Measurements from ENCODE around the gene RSRC1. TPM values are rescaled to one million over a fixed set of nuclear protein-coding genes. Genes with fewer than 3 reads are reported as not detected.

RSRC1 gene
- polyA plus RNA-seq, 2 donors, result 10.9 to 12.3 TPM

DNA sequence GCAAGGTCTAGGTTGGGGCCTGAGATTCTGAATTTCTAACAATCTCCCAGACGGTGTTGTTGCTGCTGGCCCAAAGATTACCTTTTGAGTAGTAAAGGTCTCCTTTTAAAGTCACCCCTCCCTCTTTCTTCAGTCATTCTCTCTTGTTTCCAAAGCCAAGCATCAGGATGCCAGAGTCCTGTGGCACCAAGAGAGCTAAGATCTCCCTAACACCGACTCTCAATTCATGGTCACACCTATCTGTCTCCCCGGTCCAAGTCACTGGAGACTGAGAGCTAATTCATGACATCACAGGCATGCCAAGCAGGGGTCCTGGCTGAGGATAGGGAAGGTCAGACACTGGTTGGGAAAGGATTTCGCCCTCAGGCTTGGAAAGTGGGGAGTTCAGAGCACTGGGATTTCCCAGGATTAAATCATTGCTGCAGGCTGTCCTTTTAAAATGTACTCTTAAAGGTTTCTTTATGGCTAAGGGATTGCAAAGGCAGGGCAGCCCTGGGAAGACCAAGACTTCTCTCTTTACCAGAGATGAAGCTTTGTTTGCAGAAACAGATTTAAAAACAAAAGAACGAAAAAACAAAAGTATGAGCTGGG is 11.0 kb upstream of the RSRC1 start:
- peaks cover 3 to 55% of the 10 kb centered on the region in 2 donors for H3K27me3 ChIP-seq (ENCODE audit: control insufficient read depth in 1 of 2, insufficient read depth in 2 of 2, low read length in 2 of 2)
- H3K27ac ChIP-seq (ENCODE audit: low read depth in 2 of 2, low read length in 1 of 2), result no peak overlapping the region
- peaks cover 2 to 10% of the 10 kb centered on the region in 2 donors for H3K9me3 ChIP-seq (ENCODE audit: control insufficient read depth in 2 of 2, insufficient read depth in 1 of 2, low read depth in 1 of 2, low read length in 1 of 2)
- H3K36me3 ChIP-seq (ENCODE audit: control insufficient read depth in 2 of 2, insufficient read depth in 2 of 2, low read length in 1 of 2), result no peaks in the 10 kb centered on the region
- H3K4me3 ChIP-seq (ENCODE audit: low read depth in 1 of 2, low read length in 2 of 2), result no peak overlapping the region
- peaks cover 0 to 16% of the 10 kb centered on the region in 2 donors for H3K4me1 ChIP-seq (ENCODE audit: control insufficient read depth in 2 of 2, insufficient read depth in 2 of 2, low read length in 1 of 2)
- WGBS, 2 donors, result 8 to 12% methylated on average over 5 of the region's 5 CpGs

DNA sequence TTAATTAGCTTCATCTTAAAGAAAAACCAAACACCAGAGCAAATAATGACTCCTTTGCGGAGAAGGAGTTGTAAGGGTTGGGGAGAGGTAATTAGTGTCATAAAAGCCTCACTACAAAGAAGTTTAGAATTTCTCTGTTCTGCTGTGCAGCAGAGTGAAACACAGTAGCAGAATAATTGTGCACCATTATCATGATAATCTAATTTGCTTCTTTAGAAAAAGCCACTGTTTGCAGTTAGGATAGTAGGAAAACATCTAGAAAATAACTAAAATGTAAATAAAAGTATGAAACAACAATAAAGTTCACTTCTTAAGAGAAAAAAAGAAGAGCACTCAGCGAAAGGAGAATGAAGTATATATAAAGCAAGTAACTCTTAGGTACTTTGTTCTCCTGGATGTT is 9.2 kb upstream of the RSRC1 start:
- Histone ChIP-seq H3K9me3 (ENCODE audit: control insufficient read depth in 2 of 2, insufficient read depth in 1 of 2, low read depth in 1 of 2, low read length in 1 of 2) (peaks cover 0 to 2% of the 10 kb centered on the region in 2 donors), H3K4me1 (ENCODE audit: control insufficient read depth in 2 of 2, insufficient read depth in 2 of 2, low read length in 1 of 2) (peaks cover 4 to 24% of the 10 kb centered on the region in 2 donors), H3K4me3 (ENCODE audit: low read depth in 1 of 2, low read length in 2 of 2) (no peak overlapping the region), H3K27me3 (ENCODE audit: control insufficient read depth in 1 of 2, insufficient read depth in 2 of 2, low read length in 2 of 2) (peaks cover 3 to 46% of the 10 kb centered on the region in 2 donors), H3K36me3 (ENCODE audit: control insufficient read depth in 2 of 2, insufficient read depth in 2 of 2, low read length in 1 of 2) (no peaks in the 10 kb centered on the region), H3K27ac (ENCODE audit: low read depth in 2 of 2, low read length in 1 of 2) (no peak overlapping the region)
- WGBS, 2 donors, result 26 to 34% methylated on average over 2 of the region's 2 CpGs

DNA sequence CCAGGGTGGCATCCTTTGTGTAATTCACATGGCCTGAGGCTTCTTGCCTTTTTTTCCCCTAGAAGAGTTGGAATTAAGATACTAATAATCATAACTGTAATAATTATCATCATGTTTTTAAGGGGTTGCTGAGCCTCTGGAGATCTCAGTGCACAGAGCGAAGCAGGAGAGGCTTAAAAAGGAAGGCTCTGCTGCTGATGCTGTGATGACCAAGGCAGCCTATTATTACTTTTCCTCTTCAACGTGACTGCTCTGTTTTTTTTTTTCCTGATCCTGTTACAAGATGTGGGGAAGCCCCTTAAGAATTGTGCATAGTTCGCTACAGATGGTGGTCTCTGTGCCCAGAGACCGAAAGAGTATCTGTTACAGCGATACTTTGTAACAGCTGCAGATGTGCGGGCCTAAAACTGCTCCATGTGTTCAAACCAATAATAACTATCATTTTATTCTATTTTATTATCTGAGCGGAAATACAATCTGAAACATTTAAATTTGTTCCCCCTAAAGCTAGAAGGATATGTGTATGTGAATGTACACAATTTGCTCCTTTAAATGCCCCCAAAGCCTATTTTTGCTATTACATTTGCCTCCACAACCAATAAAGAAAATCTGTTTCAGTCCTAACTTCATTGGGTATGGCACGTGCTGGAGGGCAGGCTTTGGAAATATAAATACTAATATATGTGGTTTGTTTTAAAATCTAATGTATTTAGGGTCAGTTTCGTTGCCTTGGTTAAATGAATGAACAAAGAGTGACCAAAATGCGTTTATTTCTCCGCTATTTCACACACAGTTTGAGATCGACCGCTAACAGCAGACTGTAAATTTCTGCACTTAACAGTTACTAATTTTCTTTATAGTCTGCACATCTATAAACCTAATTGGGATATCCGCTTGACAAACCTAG is 8.3 kb upstream of the RSRC1 start:
- H3K36me3 ChIP-seq (ENCODE audit: control insufficient read depth in 2 of 2, insufficient read depth in 2 of 2, low read length in 1 of 2), result no peaks in the 10 kb centered on the region
- peaks cover 3 to 44% of the 10 kb centered on the region in 2 donors for H3K27me3 ChIP-seq (ENCODE audit: control insufficient read depth in 1 of 2, insufficient read depth in 2 of 2, low read length in 2 of 2)
- H3K9me3 ChIP-seq (ENCODE audit: control insufficient read depth in 2 of 2, insufficient read depth in 1 of 2, low read depth in 1 of 2, low read length in 1 of 2), result peaks cover 0 to 2% of the 10 kb centered on the region in 2 donors
- H3K27ac ChIP-seq (ENCODE audit: low read depth in 2 of 2, low read length in 1 of 2), result no peak overlapping the region
- H3K4me1 ChIP-seq (ENCODE audit: control insufficient read depth in 2 of 2, insufficient read depth in 2 of 2, low read length in 1 of 2), result peaks cover 5 to 24% of the 10 kb centered on the region in 2 donors
- 37 to 40% methylated on average over 14 of the region's 14 CpGs for WGBS, 2 donors
- H3K4me3 ChIP-seq (ENCODE audit: low read depth in 1 of 2, low read length in 2 of 2), result no peak overlapping the region

DNA sequence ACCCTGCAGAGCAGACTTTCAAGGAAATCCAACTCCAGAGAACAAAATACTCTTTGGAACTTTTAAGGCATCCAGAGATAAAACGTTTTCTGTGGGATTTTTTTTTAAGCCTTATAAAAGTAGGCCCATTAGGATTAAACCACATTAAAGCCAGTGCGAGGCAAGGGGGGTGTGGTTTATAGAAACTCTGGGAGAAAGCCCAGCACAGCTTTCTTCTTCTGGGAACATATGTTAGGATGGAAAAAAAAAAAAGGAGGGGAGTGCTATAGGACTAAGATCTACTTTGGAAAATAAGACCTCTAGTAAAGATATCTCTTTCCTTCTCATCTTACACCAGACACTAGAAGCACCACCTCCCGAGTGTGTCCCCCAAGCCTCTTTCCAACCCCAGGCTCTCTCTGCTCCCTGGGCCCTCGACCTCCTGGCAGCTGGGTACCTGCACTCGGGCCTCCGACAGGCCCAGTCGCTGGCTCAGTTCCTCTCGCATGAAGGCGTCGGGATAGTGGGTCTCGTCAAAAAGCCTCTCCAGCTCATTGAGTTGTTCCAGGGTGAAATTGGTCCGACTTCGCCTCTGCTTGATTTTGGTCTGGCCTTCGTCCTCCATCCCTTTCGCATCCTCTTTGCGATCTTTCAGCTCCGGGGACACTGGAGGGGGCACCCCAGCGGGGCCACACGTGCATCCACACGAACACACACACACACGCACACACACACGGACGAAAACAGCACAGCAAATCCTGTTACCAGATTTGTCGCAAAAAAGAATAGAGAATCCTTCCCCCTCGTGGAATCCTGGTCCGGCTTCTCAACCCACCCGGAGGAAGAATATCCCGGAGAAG is 7.4 kb upstream of the RSRC1 start:
- Histone ChIP-seq H3K27me3 (ENCODE audit: control insufficient read depth in 1 of 2, insufficient read depth in 2 of 2, low read length in 2 of 2) (peaks cover 3 to 47% of the 10 kb centered on the region in 2 donors), H3K9me3 (ENCODE audit: control insufficient read depth in 2 of 2, insufficient read depth in 1 of 2, low read depth in 1 of 2, low read length in 1 of 2) (peaks cover 0 to 2% of the 10 kb centered on the region in 2 donors), H3K36me3 (ENCODE audit: control insufficient read depth in 2 of 2, insufficient read depth in 2 of 2, low read length in 1 of 2) (no peaks in the 10 kb centered on the region), H3K27ac (ENCODE audit: low read depth in 2 of 2, low read length in 1 of 2) (no peak overlapping the region), H3K4me1 (ENCODE audit: control insufficient read depth in 2 of 2, insufficient read depth in 2 of 2, low read length in 1 of 2) (peaks cover 9 to 28% of the 10 kb centered on the region in 2 donors), H3K4me3 (ENCODE audit: low read depth in 1 of 2, low read length in 2 of 2) (peak overlapping the region in 1 of 2 donors; percentile 43)
- 17 to 18% methylated on average over 28 of the region's 28 CpGs for WGBS, 2 donors

DNA sequence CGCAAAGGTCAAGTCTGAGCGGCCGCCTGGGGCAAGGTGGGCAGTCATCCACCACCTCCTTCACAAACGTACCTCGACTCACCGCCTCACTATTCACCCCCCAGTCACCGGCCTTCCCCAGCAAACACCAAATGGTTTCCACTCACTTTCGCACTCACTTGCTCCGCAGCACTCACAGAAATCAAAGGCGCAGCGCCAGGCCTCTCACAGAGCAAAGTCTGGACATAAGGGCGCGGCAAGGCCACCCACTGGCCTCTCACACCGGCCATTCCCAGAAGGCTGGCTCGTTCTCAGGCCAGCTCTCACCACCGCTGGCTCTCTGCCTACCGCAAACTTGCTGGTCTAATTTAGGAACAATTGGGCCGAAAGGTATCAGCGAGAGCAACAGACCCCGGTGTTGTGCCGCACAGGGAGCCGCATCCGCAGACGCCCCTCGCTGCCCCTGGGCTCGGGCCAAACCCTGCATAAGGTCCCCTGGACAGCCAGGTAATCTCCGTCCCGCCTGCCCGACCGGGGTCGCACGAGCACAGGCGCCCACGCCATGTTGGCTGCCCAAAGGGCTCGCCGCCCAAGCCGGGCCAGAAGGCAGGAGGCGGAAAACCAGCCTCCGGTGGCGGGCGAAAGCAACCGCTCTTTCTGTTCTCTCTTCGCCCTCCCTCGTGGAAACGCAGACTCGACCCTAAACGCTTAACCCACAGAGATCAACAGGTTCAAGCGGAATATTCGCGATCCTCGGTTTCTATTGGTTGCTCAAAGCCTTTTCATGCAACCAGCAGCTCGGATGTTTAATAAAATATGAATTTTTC is 6.6 kb upstream of the RSRC1 start:
- H3K36me3 ChIP-seq (ENCODE audit: control insufficient read depth in 2 of 2, insufficient read depth in 2 of 2, low read length in 1 of 2), result no peaks in the 10 kb centered on the region
- H3K4me1 ChIP-seq (ENCODE audit: control insufficient read depth in 2 of 2, insufficient read depth in 2 of 2, low read length in 1 of 2), result peaks cover 9 to 21% of the 10 kb centered on the region in 2 donors
- WGBS, 2 donors, result 6 to 8% methylated on average over 52 of the region's 52 CpGs
- peaks cover 3 to 38% of the 10 kb centered on the region in 2 donors for H3K27me3 ChIP-seq (ENCODE audit: control insufficient read depth in 1 of 2, insufficient read depth in 2 of 2, low read length in 2 of 2)
- peak overlapping the region in 1 of 2 donors; percentile 43 for H3K4me3 ChIP-seq (ENCODE audit: low read depth in 1 of 2, low read length in 2 of 2)
- H3K9me3 ChIP-seq (ENCODE audit: control insufficient read depth in 2 of 2, insufficient read depth in 1 of 2, low read depth in 1 of 2, low read length in 1 of 2), result peaks cover 0 to 2% of the 10 kb centered on the region in 2 donors
- no peak overlapping the region for H3K27ac ChIP-seq (ENCODE audit: low read depth in 2 of 2, low read length in 1 of 2)

DNA sequence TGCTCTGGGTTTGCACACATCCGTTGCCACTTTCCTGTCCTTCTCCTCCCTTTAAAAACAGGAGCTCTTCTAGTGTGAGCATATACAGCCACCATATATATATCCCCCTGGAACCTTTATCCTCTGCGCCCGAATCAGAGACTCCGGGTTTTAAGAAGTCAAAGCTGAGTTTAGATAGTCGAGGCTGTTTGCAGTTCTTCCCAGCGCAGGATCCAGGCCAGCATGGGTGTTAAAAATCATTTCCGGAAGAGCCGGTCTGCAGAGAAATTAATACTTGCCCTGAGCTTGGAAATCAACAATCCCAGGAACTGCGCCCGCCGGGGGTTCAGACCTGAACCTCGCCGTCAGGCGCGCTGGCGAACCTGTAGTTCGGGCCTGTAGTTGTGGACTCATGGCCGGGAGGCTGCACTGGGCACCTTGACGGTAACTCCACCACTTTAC is 6.0 kb upstream of the RSRC1 start:
- no peak overlapping the region for H3K27ac ChIP-seq (ENCODE audit: low read depth in 2 of 2, low read length in 1 of 2)
- peaks cover 0 to 2% of the 10 kb centered on the region in 2 donors for H3K9me3 ChIP-seq (ENCODE audit: control insufficient read depth in 2 of 2, insufficient read depth in 1 of 2, low read depth in 1 of 2, low read length in 1 of 2)
- peaks cover 3 to 34% of the 10 kb centered on the region in 2 donors for H3K27me3 ChIP-seq (ENCODE audit: control insufficient read depth in 1 of 2, insufficient read depth in 2 of 2, low read length in 2 of 2)
- H3K36me3 ChIP-seq (ENCODE audit: control insufficient read depth in 2 of 2, insufficient read depth in 2 of 2, low read length in 1 of 2), result no peaks in the 10 kb centered on the region
- WGBS, 2 donors, result 17 to 19% methylated on average over 19 of the region's 19 CpGs
- H3K4me1 ChIP-seq (ENCODE audit: control insufficient read depth in 2 of 2, insufficient read depth in 2 of 2, low read length in 1 of 2), result peaks cover 9 to 19% of the 10 kb centered on the region in 2 donors
- H3K4me3 ChIP-seq (ENCODE audit: low read depth in 1 of 2, low read length in 2 of 2), result peak overlapping the region in 1 of 2 donors; percentile 43

DNA sequence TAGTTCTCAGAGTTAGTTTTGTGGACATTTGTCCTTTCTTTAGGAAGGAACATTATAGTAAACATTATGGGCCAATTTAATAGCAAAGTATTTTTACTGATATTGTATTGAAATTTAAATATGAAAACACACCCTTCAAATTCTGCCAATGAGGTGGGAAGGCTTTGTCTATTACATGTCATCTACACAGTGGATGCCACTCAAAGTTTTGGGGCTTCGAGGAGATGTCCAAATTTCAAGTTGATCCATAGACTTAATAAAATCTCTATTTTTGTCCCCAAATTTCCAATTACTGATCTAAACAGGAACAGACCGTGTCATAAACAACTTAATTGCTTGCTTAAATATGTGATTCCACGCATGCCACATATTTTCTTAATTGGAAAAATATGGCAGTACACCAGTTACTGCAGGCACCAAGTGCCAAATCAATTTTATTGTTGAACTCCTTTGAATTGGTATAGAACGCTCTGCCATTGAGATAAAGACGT is 5.4 kb upstream of the RSRC1 start:
- no peaks in the 10 kb centered on the region for H3K36me3 ChIP-seq (ENCODE audit: control insufficient read depth in 2 of 2, insufficient read depth in 2 of 2, low read length in 1 of 2)
- peaks cover 0 to 2% of the 10 kb centered on the region in 2 donors for H3K9me3 ChIP-seq (ENCODE audit: control insufficient read depth in 2 of 2, insufficient read depth in 1 of 2, low read depth in 1 of 2, low read length in 1 of 2)
- peaks cover 3 to 30% of the 10 kb centered on the region in 2 donors for H3K27me3 ChIP-seq (ENCODE audit: control insufficient read depth in 1 of 2, insufficient read depth in 2 of 2, low read length in 2 of 2)
- no peak overlapping the region for H3K27ac ChIP-seq (ENCODE audit: low read depth in 2 of 2, low read length in 1 of 2)
- H3K4me3 ChIP-seq (ENCODE audit: low read depth in 1 of 2, low read length in 2 of 2), result peak overlapping the region in 1 of 2 donors; percentile 43
- 32 to 33% methylated on average over 5 of the region's 5 CpGs for WGBS, 2 donors
- H3K4me1 ChIP-seq (ENCODE audit: control insufficient read depth in 2 of 2, insufficient read depth in 2 of 2, low read length in 1 of 2), result peaks cover 9 to 19% of the 10 kb centered on the region in 2 donors

DNA sequence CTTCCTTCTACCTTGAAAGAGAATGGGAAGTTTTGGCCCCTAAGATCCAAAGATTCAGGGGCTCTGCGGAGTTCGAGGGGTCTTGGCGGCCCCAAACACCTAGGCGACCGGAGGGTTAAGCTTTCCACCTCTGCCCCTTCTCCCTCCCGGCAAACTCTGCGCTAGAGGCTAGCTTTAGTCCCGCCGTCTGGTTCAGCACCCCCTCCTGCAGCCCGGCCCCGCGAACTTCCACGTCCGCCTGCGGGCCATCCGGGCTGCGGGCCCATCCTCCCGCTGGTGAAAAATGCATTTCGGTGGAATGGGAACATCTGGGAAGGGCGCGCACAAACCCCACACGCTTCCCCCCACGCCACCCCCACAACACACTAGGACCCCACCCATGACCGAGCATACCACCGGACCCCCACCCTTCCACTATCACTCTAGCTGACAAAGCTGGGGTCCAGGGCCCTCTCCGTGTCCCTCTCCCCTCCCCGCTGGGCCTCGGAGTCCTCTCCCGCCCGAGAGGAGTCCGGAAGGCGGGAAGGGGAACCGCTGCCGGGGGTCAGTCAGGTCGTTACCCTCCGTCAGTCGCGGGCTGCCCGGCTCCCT is 4.7 kb upstream of the RSRC1 start:
- Histone ChIP-seq H3K4me1 (ENCODE audit: control insufficient read depth in 2 of 2, insufficient read depth in 2 of 2, low read length in 1 of 2) (peaks cover 9 to 19% of the 10 kb centered on the region in 2 donors), H3K4me3 (ENCODE audit: low read depth in 1 of 2, low read length in 2 of 2) (peak overlapping the region; percentile 42 to 69), H3K36me3 (ENCODE audit: control insufficient read depth in 2 of 2, insufficient read depth in 2 of 2, low read length in 1 of 2) (no peaks in the 10 kb centered on the region), H3K9me3 (ENCODE audit: control insufficient read depth in 2 of 2, insufficient read depth in 1 of 2, low read depth in 1 of 2, low read length in 1 of 2) (peaks cover 0 to 2% of the 10 kb centered on the region in 2 donors), H3K27me3 (ENCODE audit: control insufficient read depth in 1 of 2, insufficient read depth in 2 of 2, low read length in 2 of 2) (peaks cover 3 to 27% of the 10 kb centered on the region in 2 donors), H3K27ac (ENCODE audit: low read depth in 2 of 2, low read length in 1 of 2) (no peak overlapping the region)
- WGBS, 2 donors, result 5% methylated on average over 35 to 39 of the region's 39 CpGs

Data from esophagus (tissue), 2 donors.